ENCODE data around the gene LRRC41.

GRCh38 chr1:46247436-46248121 lies 55.8 kb downstream of the LRRC41 start, which contains the start of gene RAD54L:
- TF ChIP-seq, protein P1, sequence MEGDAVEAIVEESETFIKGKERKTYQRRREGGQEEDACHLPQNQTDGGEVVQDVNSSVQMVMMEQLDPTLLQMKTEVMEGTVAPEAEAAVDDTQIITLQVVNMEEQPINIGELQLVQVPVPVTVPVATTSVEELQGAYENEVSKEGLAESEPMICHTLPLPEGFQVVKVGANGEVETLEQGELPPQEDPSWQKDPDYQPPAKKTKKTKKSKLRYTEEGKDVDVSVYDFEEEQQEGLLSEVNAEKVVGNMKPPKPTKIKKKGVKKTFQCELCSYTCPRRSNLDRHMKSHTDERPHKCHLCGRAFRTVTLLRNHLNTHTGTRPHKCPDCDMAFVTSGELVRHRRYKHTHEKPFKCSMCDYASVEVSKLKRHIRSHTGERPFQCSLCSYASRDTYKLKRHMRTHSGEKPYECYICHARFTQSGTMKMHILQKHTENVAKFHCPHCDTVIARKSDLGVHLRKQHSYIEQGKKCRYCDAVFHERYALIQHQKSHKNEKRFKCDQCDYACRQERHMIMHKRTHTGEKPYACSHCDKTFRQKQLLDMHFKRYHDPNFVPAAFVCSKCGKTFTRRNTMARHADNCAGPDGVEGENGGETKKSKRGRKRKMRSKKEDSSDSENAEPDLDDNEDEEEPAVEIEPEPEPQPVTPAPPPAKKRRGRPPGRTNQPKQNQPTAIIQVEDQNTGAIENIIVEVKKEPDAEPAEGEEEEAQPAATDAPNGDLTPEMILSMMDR (IDR thresholded peaks at IDR 0.05; ENCODE audit: poor library complexity, severe bottlenecking) = no peak
- TF ChIP-seq EZH2 (IDR thresholded peaks at IDR 0.05; ENCODE audit: borderline replicate concordance, insufficient read depth, low read length, poor library complexity, severe bottlenecking) (no peak), SMC3 (conservative IDR thresholded peaks at IDR 0.05; ENCODE audit: poor library complexity) (no peak), MXI1 (conservative IDR thresholded peaks at IDR 0.05; ENCODE audit: poor library complexity, severe bottlenecking) (peak; percentile 99), POLR2AphosphoS5 (IDR thresholded peaks at IDR 0.05) (peak; percentile 63), EP300 (conservative IDR thresholded peaks at IDR 0.05; ENCODE audit: poor library complexity, severe bottlenecking) (no peak), TAF1 (IDR thresholded peaks at IDR 0.05; ENCODE audit: low read depth) (no peak), RAD21 (conservative IDR thresholded peaks at IDR 0.05) (no peak)
- TF ChIP-seq, protein P2, sequence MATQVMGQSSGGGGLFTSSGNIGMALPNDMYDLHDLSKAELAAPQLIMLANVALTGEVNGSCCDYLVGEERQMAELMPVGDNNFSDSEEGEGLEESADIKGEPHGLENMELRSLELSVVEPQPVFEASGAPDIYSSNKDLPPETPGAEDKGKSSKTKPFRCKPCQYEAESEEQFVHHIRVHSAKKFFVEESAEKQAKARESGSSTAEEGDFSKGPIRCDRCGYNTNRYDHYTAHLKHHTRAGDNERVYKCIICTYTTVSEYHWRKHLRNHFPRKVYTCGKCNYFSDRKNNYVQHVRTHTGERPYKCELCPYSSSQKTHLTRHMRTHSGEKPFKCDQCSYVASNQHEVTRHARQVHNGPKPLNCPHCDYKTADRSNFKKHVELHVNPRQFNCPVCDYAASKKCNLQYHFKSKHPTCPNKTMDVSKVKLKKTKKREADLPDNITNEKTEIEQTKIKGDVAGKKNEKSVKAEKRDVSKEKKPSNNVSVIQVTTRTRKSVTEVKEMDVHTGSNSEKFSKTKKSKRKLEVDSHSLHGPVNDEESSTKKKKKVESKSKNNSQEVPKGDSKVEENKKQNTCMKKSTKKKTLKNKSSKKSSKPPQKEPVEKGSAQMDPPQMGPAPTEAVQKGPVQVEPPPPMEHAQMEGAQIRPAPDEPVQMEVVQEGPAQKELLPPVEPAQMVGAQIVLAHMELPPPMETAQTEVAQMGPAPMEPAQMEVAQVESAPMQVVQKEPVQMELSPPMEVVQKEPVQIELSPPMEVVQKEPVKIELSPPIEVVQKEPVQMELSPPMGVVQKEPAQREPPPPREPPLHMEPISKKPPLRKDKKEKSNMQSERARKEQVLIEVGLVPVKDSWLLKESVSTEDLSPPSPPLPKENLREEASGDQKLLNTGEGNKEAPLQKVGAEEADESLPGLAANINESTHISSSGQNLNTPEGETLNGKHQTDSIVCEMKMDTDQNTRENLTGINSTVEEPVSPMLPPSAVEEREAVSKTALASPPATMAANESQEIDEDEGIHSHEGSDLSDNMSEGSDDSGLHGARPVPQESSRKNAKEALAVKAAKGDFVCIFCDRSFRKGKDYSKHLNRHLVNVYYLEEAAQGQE (IDR thresholded peaks at IDR 0.05; ENCODE audit: borderline replicate concordance) = no peak

All from neural cell (in vitro differentiated cells).